Smooth muscle cell (in vitro differentiated cells): Measurements from ENCODE around the gene CGREF1. TPM values are rescaled to one million over a fixed set of nuclear protein-coding genes. Genes with fewer than 3 reads are reported as not detected.

Experiments
- DNase-seq: peaks from one replicate; lab custom pipeline; 2025; ENCODE audit not compliant: unreplicated experiment; lab: John Stamatoyannopoulos, UW
- H2AFZ ChIP-seq: fragments of 200-600 bp; sonication (generic); 2 replicates; pipeline ENCODE4 v1.6.0; 2016; ENCODE audit warnings: antibody characterized with exemption, low read depth, mild to moderate bottlenecking
- H3F3A ChIP-seq: fragments of 200-600 bp; sonication (generic); 2 replicates; pipeline ENCODE4 v1.6.0; 2017; ENCODE audit warnings: antibody characterized with exemption, low read depth
- H3K27ac ChIP-seq: fragments of 200-600 bp; sonication (generic); 2 replicates; pipeline ENCODE4 v1.5.1; 2016; ENCODE audit warnings: low read depth, mild to moderate bottlenecking
- H3K27me3 ChIP-seq: fragments of 200-600 bp; sonication (generic); 2 replicates; pipeline ENCODE4 v1.6.1; 2016; ENCODE audit warnings: low read depth, mild to moderate bottlenecking
- H3K36me3 ChIP-seq: fragments of 200-600 bp; sonication (generic); 2 replicates; pipeline ENCODE4 v1.5.1; 2016; ENCODE audit warnings: low read depth
- H3K4me1 ChIP-seq: fragments of 200-600 bp; sonication (generic); 2 replicates; pipeline ENCODE4 v1.5.1; 2016; ENCODE audit warnings: low read depth
- H3K4me2 ChIP-seq: fragments of 200-600 bp; sonication (generic); 2 replicates; pipeline ENCODE4 v1.6.0; 2016; ENCODE audit warnings: mild to moderate bottlenecking
- H3K4me3 ChIP-seq: fragments of 200-600 bp; sonication (generic); 2 replicates; pipeline ENCODE4 v1.5.1; 2016; ENCODE audit warnings: mild to moderate bottlenecking
- H3K79me2 ChIP-seq: fragments of 200-600 bp; sonication (generic); 2 replicates; pipeline ENCODE4 v1.6.0; 2016; ENCODE audit warnings: low read depth, mild to moderate bottlenecking
- H3K9ac ChIP-seq: fragments of 200-600 bp; sonication (generic); 2 replicates; pipeline ENCODE4 v1.6.0; 2016; ENCODE audit warnings: low read depth
- H3K9me3 ChIP-seq: fragments of 200-600 bp; sonication (generic); replicated peaks from 2 replicates; pipeline ENCODE4 v1.5.1; 2016; ENCODE audit warnings: low read depth
- H4K20me1 ChIP-seq: fragments of 200-600 bp; sonication (generic); 2 replicates; pipeline ENCODE4 v1.6.0; 2016; ENCODE audit warnings: low read depth
- WGBS: methylation state at CpG from one replicate; pipeline ENCODE4 v1.1.7; 2016; ENCODE audit warnings: low lambda C conversion rate; 5-methylcytosine and 5-hydroxymethylcytosine counted together
- polyA plus RNA-seq: library from polyadenylated mRNA; unstranded; fragments of >200 nt; fragmentation: Nextera tagmentation; extraction: Ambion mirVana; gene quantifications from 2 replicates; pipeline ENCODE4 v1.2.1, GENCODE V29; 2016
- total RNA-seq: library from RNA; depleted of rRNA; stranded (reverse); fragments of >200 nt; gene quantifications from 2 replicates; pipeline ENCODE4 v1.2.3, GENCODE V29; 2014
- TF ChIP-seq, protein P1 (sequence below): fragments of 200-600 bp; sonication (generic); IDR thresholded peaks from 2 replicates; pipeline ENCODE4 v1.5.1; 2017; ENCODE audit warnings: borderline replicate concordance, mild to moderate bottlenecking, antibody characterized with exemption; ENCODE audit not compliant: insufficient read depth, poor library complexity, severe bottlenecking

Gene CGREF1
- total and polyA plus RNA-seq, 2 experiments from 2014 or later = 0.85 TPM; not detected in 1

DNA sequence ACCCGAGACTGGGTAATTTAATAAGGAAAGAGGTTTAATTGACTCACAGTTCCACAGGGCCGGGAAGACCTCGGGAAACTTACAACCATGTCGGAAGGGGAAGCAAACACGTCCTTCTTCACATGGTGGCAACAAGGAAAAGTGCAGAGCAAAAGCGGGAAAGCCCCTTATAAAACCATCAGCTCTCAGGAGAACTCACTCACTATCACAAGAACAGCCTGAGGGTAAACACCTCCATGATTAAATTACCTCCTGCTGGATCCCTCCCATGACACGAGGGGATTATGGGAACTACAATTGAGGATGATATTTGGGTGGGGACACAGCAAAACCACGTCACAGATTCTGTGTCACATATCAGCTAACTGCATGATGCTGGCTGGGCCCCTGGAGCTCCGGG is 41.3 kb upstream of the CGREF1 start:
- no peak for DNase-seq
- WGBS = 91% methylated on average over 9 of the region's 9 CpGs
- no peaks in the 10 kb centered on the region for H3K36me3 ChIP-seq
- no peaks in the 10 kb centered on the region for H3F3A ChIP-seq
- H3K4me1 ChIP-seq = no peaks in the 10 kb centered on the region
- no peaks in the 10 kb centered on the region for H3K27me3 ChIP-seq
- H4K20me1 ChIP-seq = no peaks in the 10 kb centered on the region
- H3K9ac ChIP-seq = no peak overlapping the region
- no peaks in the 10 kb centered on the region for H3K79me2 ChIP-seq
- no peaks in the 10 kb centered on the region for H3K9me3 ChIP-seq
- no peak overlapping the region for H3K4me2 ChIP-seq
- TF ChIP-seq, protein P1, sequence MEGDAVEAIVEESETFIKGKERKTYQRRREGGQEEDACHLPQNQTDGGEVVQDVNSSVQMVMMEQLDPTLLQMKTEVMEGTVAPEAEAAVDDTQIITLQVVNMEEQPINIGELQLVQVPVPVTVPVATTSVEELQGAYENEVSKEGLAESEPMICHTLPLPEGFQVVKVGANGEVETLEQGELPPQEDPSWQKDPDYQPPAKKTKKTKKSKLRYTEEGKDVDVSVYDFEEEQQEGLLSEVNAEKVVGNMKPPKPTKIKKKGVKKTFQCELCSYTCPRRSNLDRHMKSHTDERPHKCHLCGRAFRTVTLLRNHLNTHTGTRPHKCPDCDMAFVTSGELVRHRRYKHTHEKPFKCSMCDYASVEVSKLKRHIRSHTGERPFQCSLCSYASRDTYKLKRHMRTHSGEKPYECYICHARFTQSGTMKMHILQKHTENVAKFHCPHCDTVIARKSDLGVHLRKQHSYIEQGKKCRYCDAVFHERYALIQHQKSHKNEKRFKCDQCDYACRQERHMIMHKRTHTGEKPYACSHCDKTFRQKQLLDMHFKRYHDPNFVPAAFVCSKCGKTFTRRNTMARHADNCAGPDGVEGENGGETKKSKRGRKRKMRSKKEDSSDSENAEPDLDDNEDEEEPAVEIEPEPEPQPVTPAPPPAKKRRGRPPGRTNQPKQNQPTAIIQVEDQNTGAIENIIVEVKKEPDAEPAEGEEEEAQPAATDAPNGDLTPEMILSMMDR = no peak
- H3K27ac ChIP-seq = no peak overlapping the region
- H3K4me3 ChIP-seq = no peak overlapping the region
- no peak overlapping the region for H2AFZ ChIP-seq

DNA sequence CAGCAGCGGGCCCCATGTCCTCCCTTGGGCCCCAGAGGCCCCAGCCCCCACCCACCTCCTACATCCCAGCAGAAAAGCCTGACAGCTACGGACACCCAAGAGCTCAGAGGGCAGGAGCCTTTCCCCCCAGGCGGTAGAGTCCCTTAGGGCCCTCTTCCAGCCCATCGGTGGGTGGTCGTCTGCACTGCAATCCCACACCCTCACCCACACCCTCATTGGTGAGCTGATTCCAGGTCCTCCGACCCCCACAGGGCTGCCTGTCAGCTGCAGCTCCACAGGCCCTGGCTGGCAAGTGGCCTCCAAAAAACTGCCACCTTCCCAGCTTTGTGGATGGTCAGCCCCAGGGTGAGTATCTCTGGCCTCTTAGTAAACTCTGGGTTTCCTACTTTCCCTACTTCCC is 40.3 kb upstream of the CGREF1 start:
- Histone ChIP-seq H3K4me3 (no peak overlapping the region), H4K20me1 (no peaks in the 10 kb centered on the region), H3K4me2 (no peak overlapping the region), H3K4me1 (no peaks in the 10 kb centered on the region), H3K9me3 (no peaks in the 10 kb centered on the region), H3K27me3 (no peaks in the 10 kb centered on the region), H3K9ac (no peak overlapping the region), H2AFZ (no peak overlapping the region), H3K79me2 (no peaks in the 10 kb centered on the region), H3F3A (no peaks in the 10 kb centered on the region), H3K27ac (no peak overlapping the region), H3K36me3 (no peaks in the 10 kb centered on the region)
- DNase-seq = no peak
- TF ChIP-seq, protein P1 = no peak
- 96% methylated on average over 4 of the region's 6 CpGs for WGBS

DNA sequence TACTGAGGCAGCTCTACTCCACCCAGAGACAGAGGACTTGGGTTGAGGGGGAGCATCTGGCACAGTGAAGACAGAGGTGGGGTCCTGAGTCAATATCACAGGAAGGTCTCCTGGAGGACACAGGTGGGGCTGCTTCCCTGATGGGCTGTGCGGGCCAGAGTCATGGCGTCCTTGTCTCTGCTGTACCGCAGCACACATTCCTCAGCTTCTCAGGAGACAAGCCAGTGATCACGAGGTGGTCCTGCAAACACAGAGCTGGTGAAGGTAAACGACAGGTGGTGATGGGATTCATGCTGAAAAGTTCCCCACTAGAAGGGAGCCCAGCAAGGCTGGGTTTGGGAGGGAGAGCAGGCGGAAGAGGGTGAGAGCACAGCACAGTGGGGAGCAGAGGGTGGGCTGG is 39.5 kb upstream of the CGREF1 start:
- no peak for DNase-seq
- no peak overlapping the region for H3K4me2 ChIP-seq
- H3F3A ChIP-seq = no peaks in the 10 kb centered on the region
- H3K9ac ChIP-seq = no peak overlapping the region
- no peaks in the 10 kb centered on the region for H3K79me2 ChIP-seq
- WGBS = 87% methylated on average over 6 of the region's 6 CpGs
- H2AFZ ChIP-seq = no peak overlapping the region
- no peak overlapping the region for H3K27ac ChIP-seq
- H3K27me3 ChIP-seq = no peaks in the 10 kb centered on the region
- H3K4me3 ChIP-seq = no peak overlapping the region
- H3K4me1 ChIP-seq = no peaks in the 10 kb centered on the region
- no peaks in the 10 kb centered on the region for H3K9me3 ChIP-seq
- H3K36me3 ChIP-seq = no peaks in the 10 kb centered on the region
- TF ChIP-seq, protein P1 = no peak
- H4K20me1 ChIP-seq = no peaks in the 10 kb centered on the region

DNA sequence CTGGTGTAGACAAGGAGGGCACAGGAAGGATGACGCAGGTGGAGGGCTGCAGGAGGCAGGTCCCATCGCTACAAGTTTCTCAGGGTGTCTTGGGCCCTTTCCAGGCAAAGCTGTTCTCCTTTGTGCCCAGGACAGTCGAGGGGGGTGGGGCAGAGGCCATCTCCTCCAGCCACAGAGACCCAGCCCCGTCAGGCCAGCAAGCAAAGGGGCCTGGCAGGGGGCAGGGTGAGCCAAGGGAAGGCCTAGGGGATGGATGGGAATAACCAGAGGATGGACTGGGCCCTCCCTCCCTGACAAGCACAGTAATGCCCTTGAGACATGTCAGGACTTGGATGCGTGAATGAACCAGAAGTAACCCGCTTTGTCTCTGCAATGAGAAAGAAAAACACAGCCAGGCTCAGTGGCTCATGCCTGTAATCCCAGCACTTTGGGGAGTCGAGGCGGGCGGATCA is 36.2 kb upstream of the CGREF1 start:
- no peaks in the 10 kb centered on the region for H3K36me3 ChIP-seq
- no peaks in the 10 kb centered on the region for H4K20me1 ChIP-seq
- no peak overlapping the region for H3K9ac ChIP-seq
- no peak for DNase-seq
- 82% methylated on average over 9 of the region's 9 CpGs for WGBS
- no peak overlapping the region for H3K4me2 ChIP-seq
- H3K27ac ChIP-seq = no peak overlapping the region
- no peak overlapping the region for H3K4me3 ChIP-seq
- no peaks in the 10 kb centered on the region for H3F3A ChIP-seq
- TF ChIP-seq, protein P1 = no peak
- H2AFZ ChIP-seq = no peak overlapping the region
- no peaks in the 10 kb centered on the region for H3K79me2 ChIP-seq
- H3K4me1 ChIP-seq = no peaks in the 10 kb centered on the region
- H3K9me3 ChIP-seq = no peaks in the 10 kb centered on the region
- H3K27me3 ChIP-seq = no peaks in the 10 kb centered on the region
